Stimulated activated CD4-positive, alpha-beta T cell treated with anti-CD3 and anti-CD28 coated beads, Interleukin-15, amount 100 ng/mL, for 24 hours (primary cell): Measurements from ENCODE around the gene NOX5.

Experiments
- DNase-seq: peaks from one replicate; pipeline ENCODE4 v3.0.0-alpha.2; 2020

Gene NOX5

GRCh38 chr15:69107025-69107620 lies 92.6 kb downstream of the NOX5 start:
- DNase-seq, result no peak
